HG03045 (cell line): ENCODE data around the gene CEP19.

Source experiments
- ATAC-seq: cut with Tn5 transposase; IDR thresholded peaks from one replicate; pipeline ENCODE4 v1.9.1; 2021; ENCODE audit warnings: mild to moderate bottlenecking, moderate library complexity; ENCODE audit not compliant: unreplicated experiment

Gene CEP19

GRCh38 chr3:196667056-196667825 is 44.8 kb downstream of the CEP19 start:
- ATAC-seq: no peak

- ATAC-seq: no peak
Observed at GRCh38 chr3:196666001-196666867, 45.8 kb downstream of the CEP19 start.

- no peak for ATAC-seq
Observed at GRCh38 chr3:196662711-196663571, 49.1 kb downstream of the CEP19 start.

- ATAC-seq: no peak
Observed at GRCh38 chr3:196662033-196662432, 50.0 kb downstream of the CEP19 start.

- ATAC-seq: no peak
Observed at GRCh38 chr3:196661400-196661799, 50.6 kb downstream of the CEP19 start.

- no peak for ATAC-seq
Observed at GRCh38 chr3:196660381-196661166, 51.5 kb downstream of the CEP19 start.

DNA sequence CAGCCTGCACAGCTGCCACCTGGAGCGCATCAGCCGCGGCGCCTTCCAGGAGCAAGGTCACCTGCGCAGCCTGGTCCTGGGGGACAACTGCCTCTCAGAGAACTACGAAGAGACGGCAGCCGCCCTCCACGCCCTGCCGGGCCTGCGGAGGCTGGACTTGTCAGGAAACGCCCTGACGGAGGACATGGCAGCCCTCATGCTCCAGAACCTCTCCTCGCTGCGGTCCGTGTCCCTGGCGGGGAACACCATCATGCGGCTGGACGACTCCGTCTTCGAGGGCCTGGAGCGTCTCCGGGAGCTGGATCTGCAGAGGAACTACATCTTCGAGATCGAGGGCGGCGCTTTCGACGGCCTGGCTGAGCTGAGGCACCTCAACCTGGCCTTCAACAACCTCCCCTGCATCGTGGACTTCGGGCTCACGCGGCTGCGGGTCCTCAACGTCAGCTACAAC is 52.1 kb downstream of the CEP19 start:
- ATAC-seq: no peak
